Medulla oblongata (tissue), 1 donor: ENCODE measurements around the gene NT5C2.
A peak's percentile ranks its signal among the peaks of the same experiment; 100 is the strongest.
"Not testable (repeated sequence)": the region's sequence is repeated elsewhere in the genome, so short reads cannot be mapped to it uniquely, and the experiment has no call there.

Source experiments
- DNase-seq: peaks from one replicate; pipeline ENCODE4 v3.0.0-alpha.2; 2015; ENCODE audit errors: extremely low spot score

The NT5C2 gene

GRCh38 chr10:103163766-103164403 lies 29.2 kb downstream of the NT5C2 start:
- DNase-seq = not testable (repeated sequence)

- DNase-seq = no peak
These were observed 35.8 kb downstream of the NT5C2 start for GRCh38 chr10:103157246-103157645.

- DNase-seq = no peak
These were observed 37.5 kb downstream of the NT5C2 start for GRCh38 chr10:103155471-103156085.

- DNase-seq = no peak
These were observed 38.4 kb downstream of the NT5C2 start for GRCh38 chr10:103154521-103155299.

- peak; percentile 83 for DNase-seq
These were observed 39.5 kb downstream of the NT5C2 start for GRCh38 chr10:103153302-103154197.

- DNase-seq = no peak
These were observed 43.0 kb downstream of the NT5C2 start for GRCh38 chr10:103149991-103150622.

GRCh38 chr10:103147645-103148044 lies 45.4 kb downstream of the NT5C2 start:
- no peak for DNase-seq

GRCh38 chr10:103145860-103146466 lies 47.1 kb downstream of the NT5C2 start:
- no peak for DNase-seq

- no peak for DNase-seq
These were observed 48.0 kb downstream of the NT5C2 start for GRCh38 chr10:103145046-103145445.

- DNase-seq = no peak
These were observed 49.0 kb downstream of the NT5C2 start for GRCh38 chr10:103144041-103144440.

- DNase-seq = not testable (repeated sequence)
These were observed 49.4 kb downstream of the NT5C2 start for GRCh38 chr10:103143641-103144040.

GRCh38 chr10:103141950-103142349 lies 51.1 kb downstream of the NT5C2 start:
- no peak for DNase-seq

- DNase-seq = no peak
These were observed 52.6 kb downstream of the NT5C2 start for GRCh38 chr10:103140469-103140868.

- DNase-seq = no peak
These were observed 53.3 kb downstream of the NT5C2 start for GRCh38 chr10:103139803-103140202.

GRCh38 chr10:103135168-103135567 lies 57.9 kb downstream of the NT5C2 start:
- DNase-seq = not testable (repeated sequence)

GRCh38 chr10:103130910-103131309 lies 62.2 kb downstream of the NT5C2 start:
- DNase-seq = no peak

GRCh38 chr10:103130180-103130579 lies 62.9 kb downstream of the NT5C2 start:
- DNase-seq = not testable (repeated sequence)

GRCh38 chr10:103127241-103127640 lies 65.8 kb downstream of the NT5C2 start:
- DNase-seq = no peak

GRCh38 chr10:103125323-103126267 lies 67.5 kb downstream of the NT5C2 start:
- no peak for DNase-seq
